Type B pancreatic cell (in vitro differentiated cells): Measurements from ENCODE around the gene VAV2. TPM values are rescaled to one million over a fixed set of nuclear protein-coding genes. Genes with fewer than 3 reads are reported as not detected.

Experiments used
- DNase-seq: peaks from one replicate; pipeline ENCODE4 v3.0.0; 2021; ENCODE audit warnings: mixed read lengths; ENCODE audit not compliant: unreplicated experiment; ENCODE audit errors: extremely low spot score
- H3K27ac Mint-ChIP-seq: 2 replicates; pipeline ENCODE4 v1.8.0; 2021; ENCODE audit warnings: mild to moderate bottlenecking, mixed read lengths
- H3K27me3 Mint-ChIP-seq: 2 replicates; pipeline ENCODE4 v1.8.0; 2021; ENCODE audit warnings: mixed read lengths
- H3K36me3 Mint-ChIP-seq: 2 replicates; pipeline ENCODE4 v1.8.0; 2021; ENCODE audit warnings: mixed read lengths
- H3K4me1 Mint-ChIP-seq: one replicate; pipeline ENCODE4 v1.8.0; 2021; ENCODE audit warnings: mixed read lengths; ENCODE audit not compliant: unreplicated experiment
- H3K4me3 Mint-ChIP-seq: 2 replicates; pipeline ENCODE4 v1.8.0; 2021; ENCODE audit warnings: mild to moderate bottlenecking, mixed read lengths
- H3K9me3 Mint-ChIP-seq: 2 replicates; pipeline ENCODE4 v1.8.0; 2021; ENCODE audit warnings: mixed read lengths
- CTCF ChIP-seq: fragments of 200-600 bp; sonication (generic); conservative IDR thresholded peaks from 2 replicates; pipeline ENCODE4 v1.5.0; 2021; ENCODE audit warnings: antibody characterized with exemption, mild to moderate bottlenecking
- total RNA-seq: library from RNA; stranded (reverse); gene quantifications from 2 replicates; pipeline ENCODE4 v1.2.1, GENCODE V29; 2021; ENCODE audit warnings: low replicate concordance

Gene VAV2
- total RNA-seq, 1 donor from 2014 or later, result 39.4 TPM

DNA sequence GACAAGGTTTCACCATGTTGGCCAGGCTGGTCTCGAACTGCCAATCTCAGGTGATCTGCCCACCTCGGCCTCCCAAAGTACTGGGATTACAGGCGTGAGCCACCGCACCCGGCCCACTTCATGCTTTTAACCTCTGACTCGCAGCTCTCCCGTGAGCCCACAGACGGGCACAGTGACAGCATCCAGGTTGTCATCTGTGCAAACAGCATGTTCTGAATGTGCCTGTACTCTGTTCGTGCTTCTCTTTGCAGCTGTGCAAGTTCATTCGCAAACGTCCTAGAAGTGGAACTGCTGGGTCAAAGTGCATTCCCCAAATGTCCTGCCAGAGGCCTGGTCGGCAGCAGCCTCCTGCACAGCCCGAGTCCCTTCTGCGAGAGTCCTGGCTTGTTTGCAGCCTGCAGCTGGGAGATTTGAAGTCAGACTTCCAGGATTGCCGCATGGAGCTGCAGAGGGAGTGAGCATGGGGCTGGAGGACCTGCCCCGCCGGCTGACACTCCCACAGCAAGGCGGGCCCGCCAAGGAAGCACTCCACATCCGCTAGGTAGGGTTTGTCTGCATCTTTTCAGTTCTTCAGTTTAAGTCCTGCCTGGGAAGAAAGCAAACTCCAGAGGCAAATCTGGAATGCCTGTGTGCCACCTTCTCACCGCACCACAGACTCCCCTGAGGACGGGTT, 36.6 kb upstream of the VAV2 start:
- no peaks in the 10 kb centered on the region for H3K27me3 Mint-ChIP-seq
- no peak for TF ChIP-seq CTCF
- H3K27ac Mint-ChIP-seq, result no peak overlapping the region
- DNase-seq, result no peak
- H3K36me3 Mint-ChIP-seq, result peaks cover 9% of the 10 kb centered on the region
- no peak overlapping the region for H3K4me3 Mint-ChIP-seq
- no peaks in the 10 kb centered on the region for H3K9me3 Mint-ChIP-seq
- no peaks in the 10 kb centered on the region for H3K4me1 Mint-ChIP-seq

DNA sequence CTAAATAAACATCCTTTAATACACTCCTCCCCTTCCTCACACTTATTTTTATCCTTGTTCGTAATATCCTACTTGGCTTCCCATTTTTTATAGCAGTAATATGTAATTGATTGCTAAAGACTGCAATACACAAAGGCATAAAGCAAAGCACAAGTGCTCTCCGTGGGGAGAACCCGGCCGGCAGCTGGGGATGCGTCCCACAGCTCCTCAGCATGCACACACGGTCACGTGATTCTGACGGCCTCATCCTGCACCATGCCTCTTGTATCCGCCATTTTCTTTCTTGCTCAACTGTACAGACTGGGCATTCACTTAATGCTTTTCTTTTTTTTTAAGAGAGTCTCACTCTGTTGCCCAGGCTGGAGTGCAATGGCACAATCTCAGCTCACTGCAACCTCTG, 36.0 kb upstream of the VAV2 start:
- Mint-ChIP-seq H3K4me1 (no peaks in the 10 kb centered on the region), H3K36me3 (peaks cover 3% of the 10 kb centered on the region), H3K9me3 (no peaks in the 10 kb centered on the region), H3K27me3 (no peaks in the 10 kb centered on the region), H3K27ac (no peak overlapping the region), H3K4me3 (peak overlapping the region; percentile 78)
- no peak for TF ChIP-seq CTCF
- no peak for DNase-seq

- Mint-ChIP-seq H3K4me3 (peak overlapping the region; percentile 78), H3K27ac (no peak overlapping the region), H3K27me3 (no peaks in the 10 kb centered on the region), H3K4me1 (no peaks in the 10 kb centered on the region), H3K36me3 (no peaks in the 10 kb centered on the region), H3K9me3 (no peaks in the 10 kb centered on the region)
- no peak for TF ChIP-seq CTCF
- DNase-seq, result no peak
These were observed 35.4 kb upstream of the VAV2 start for GRCh38 chr9:134027561-134027960.

- H3K4me1 Mint-ChIP-seq, result no peaks in the 10 kb centered on the region
- H3K27ac Mint-ChIP-seq, result no peak overlapping the region
- peak overlapping the region; percentile 78 for H3K4me3 Mint-ChIP-seq
- H3K36me3 Mint-ChIP-seq, result no peaks in the 10 kb centered on the region
- no peaks in the 10 kb centered on the region for H3K9me3 Mint-ChIP-seq
- no peak for DNase-seq
- H3K27me3 Mint-ChIP-seq, result no peaks in the 10 kb centered on the region
- no peak for TF ChIP-seq CTCF
These were observed 34.9 kb upstream of the VAV2 start for GRCh38 chr9:134026981-134027380.

DNA sequence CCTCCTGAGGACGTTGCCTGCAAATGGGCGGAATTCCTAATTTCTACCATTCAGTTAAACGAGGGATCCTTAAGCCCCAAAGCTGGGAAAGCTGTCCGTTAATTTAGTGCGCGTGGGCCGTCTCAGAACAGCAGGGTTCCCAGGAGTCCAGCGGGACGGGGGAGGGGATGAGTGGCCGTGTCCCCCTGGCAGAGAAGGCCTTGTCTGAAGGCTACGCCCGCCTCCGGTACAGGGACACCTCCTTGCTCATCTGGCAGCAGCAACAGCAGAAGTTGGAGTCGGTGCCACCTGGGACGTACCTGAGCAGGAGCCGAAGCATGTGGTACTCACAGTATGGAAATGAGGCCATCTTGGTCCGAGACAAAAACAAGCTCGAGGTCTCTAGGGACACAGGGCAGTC, 34.5 kb upstream of the VAV2 start:
- Mint-ChIP-seq H3K4me3 (peak overlapping the region; percentile 82), H3K27ac (no peak overlapping the region), H3K4me1 (no peaks in the 10 kb centered on the region), H3K27me3 (no peaks in the 10 kb centered on the region), H3K36me3 (no peaks in the 10 kb centered on the region), H3K9me3 (no peaks in the 10 kb centered on the region)
- no peak for DNase-seq
- TF ChIP-seq CTCF, result no peak
